Osteoblast (primary cell): Measurements from ENCODE around the gene ECPAS. TPM values are rescaled to one million over a fixed set of nuclear protein-coding genes. Genes with fewer than 3 reads are reported as not detected.
"Not testable (repeated sequence)": the region's sequence is repeated elsewhere in the genome, so short reads cannot be mapped to it uniquely, and the experiment has no call there.

Experiments used
- DNase-seq: peaks from one replicate; pipeline ENCODE4 v3.0.0; 2011; ENCODE audit warnings: low spot score, mixed read lengths; ENCODE audit not compliant: insufficient read length; ENCODE audit errors: missing footprints
- H2AFZ ChIP-seq: 2 replicates; pipeline ENCODE4 v1.6.0; 2011; ENCODE audit warnings: mild to moderate bottlenecking, low read length
- H3K27ac ChIP-seq: 2 replicates; pipeline ENCODE4 v1.5.1; 2011; ENCODE audit warnings: mild to moderate bottlenecking, low read depth, low read length, moderate library complexity
- H3K27me3 ChIP-seq: 2 replicates; pipeline ENCODE4 v1.6.0; 2012; ENCODE audit warnings: mild to moderate bottlenecking, control low read depth, inconsistent platforms, low read length, moderate library complexity; ENCODE audit not compliant: insufficient read depth
- H3K36me3 ChIP-seq: 2 replicates; pipeline ENCODE4 v1.5.1; 2011; ENCODE audit warnings: mild to moderate bottlenecking, low read length, control low read depth, moderate library complexity; ENCODE audit not compliant: insufficient read depth
- H3K4me1 ChIP-seq: 2 replicates; pipeline ENCODE4 v1.5.1; 2011; ENCODE audit warnings: mild to moderate bottlenecking, low read length, control low read depth, moderate library complexity; ENCODE audit not compliant: insufficient read depth
- H3K4me2 ChIP-seq: 2 replicates; pipeline ENCODE4 v1.6.0; 2011; ENCODE audit warnings: mild to moderate bottlenecking, low read length; ENCODE audit not compliant: insufficient read depth
- H3K4me3 ChIP-seq: fragments of 200-600 bp; sonication (generic); 3 replicates; pipeline ENCODE4 v1.5.1; 2012; ENCODE audit warnings: mild to moderate bottlenecking, low read length, inconsistent platforms; ENCODE audit not compliant: insufficient read depth
- H3K79me2 ChIP-seq: 2 replicates; pipeline ENCODE4 v1.6.0; 2012; ENCODE audit warnings: mild to moderate bottlenecking, low read length, control low read depth, inconsistent platforms; ENCODE audit not compliant: insufficient read depth
- H3K9me3 ChIP-seq: 2 replicates; pipeline ENCODE4 v1.5.1; 2011; ENCODE audit warnings: low read depth, low read length, control low read depth
- H4K20me1 ChIP-seq: 2 replicates; pipeline ENCODE4 v1.6.0; 2012; ENCODE audit warnings: mild to moderate bottlenecking, low read length, control low read depth; ENCODE audit not compliant: insufficient read depth
- total RNA-seq: library from RNA; depleted of rRNA; stranded (reverse); fragments of >200 nt; gene quantifications from 2 replicates; pipeline ENCODE4 v1.2.3, GENCODE V29; 2012
- TF ChIP-seq, protein P1 (sequence below): IDR thresholded peaks from 2 replicates; pipeline ENCODE4 v1.5.1; 2011; ENCODE audit warnings: mild to moderate bottlenecking, low read depth, low read length, moderate library complexity; ENCODE audit errors: extremely low read depth

Gene ECPAS
- total RNA-seq, 1 donor: 117 TPM

DNA sequence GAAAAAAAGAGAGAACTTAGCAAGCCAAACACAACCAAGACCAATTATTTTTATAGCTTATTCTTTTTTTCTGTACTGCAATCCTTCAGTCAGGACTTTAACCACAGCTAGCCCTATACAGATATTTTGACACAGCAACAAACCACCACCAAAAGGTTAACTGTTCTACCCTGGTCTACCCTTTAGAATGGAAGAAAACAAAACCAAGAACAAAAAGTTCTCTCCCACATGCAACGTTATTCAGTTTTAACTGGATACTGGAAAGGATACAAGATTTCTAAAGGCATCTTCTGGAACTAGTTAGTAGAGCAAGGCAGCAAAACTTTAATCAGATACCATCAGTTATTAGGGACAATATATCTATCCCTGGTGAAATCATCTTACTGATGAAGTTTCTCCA, 32.6 kb downstream of the ECPAS start:
- Histone ChIP-seq H3K4me3 (no peak overlapping the region), H4K20me1 (peaks cover 41% of the 10 kb centered on the region), H3K4me1 (no peaks in the 10 kb centered on the region), H3K36me3 (peaks cover 5% of the 10 kb centered on the region), H3K27me3 (no peaks in the 10 kb centered on the region), H3K27ac (no peak overlapping the region), H3K79me2 (peaks cover 78% of the 10 kb centered on the region), H3K4me2 (no peak overlapping the region), H2AFZ (no peak overlapping the region), H3K9me3 (no peaks in the 10 kb centered on the region)
- TF ChIP-seq, protein P1, sequence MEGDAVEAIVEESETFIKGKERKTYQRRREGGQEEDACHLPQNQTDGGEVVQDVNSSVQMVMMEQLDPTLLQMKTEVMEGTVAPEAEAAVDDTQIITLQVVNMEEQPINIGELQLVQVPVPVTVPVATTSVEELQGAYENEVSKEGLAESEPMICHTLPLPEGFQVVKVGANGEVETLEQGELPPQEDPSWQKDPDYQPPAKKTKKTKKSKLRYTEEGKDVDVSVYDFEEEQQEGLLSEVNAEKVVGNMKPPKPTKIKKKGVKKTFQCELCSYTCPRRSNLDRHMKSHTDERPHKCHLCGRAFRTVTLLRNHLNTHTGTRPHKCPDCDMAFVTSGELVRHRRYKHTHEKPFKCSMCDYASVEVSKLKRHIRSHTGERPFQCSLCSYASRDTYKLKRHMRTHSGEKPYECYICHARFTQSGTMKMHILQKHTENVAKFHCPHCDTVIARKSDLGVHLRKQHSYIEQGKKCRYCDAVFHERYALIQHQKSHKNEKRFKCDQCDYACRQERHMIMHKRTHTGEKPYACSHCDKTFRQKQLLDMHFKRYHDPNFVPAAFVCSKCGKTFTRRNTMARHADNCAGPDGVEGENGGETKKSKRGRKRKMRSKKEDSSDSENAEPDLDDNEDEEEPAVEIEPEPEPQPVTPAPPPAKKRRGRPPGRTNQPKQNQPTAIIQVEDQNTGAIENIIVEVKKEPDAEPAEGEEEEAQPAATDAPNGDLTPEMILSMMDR: no peak
- DNase-seq: no peak

DNA sequence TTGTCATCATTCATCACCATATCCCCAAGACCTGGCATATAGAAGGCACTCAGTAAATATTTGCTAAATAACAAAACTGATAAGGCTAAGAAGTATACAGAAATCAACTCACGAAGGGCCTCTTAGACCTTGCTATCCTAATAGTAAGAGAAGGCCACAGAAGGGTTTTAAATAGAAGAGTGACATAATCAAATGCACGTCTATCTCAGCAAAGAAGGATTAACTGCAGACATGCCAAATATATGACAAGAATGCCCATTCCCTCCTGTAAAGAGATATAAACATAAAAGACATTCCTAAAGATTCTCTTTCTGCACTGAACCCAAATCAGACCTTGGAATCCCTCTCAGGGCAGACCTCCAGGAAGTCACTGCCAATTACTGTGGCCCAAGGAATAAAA, 34.1 kb downstream of the ECPAS start:
- Histone ChIP-seq H3K4me1 (no peaks in the 10 kb centered on the region), H3K27ac (no peak overlapping the region), H3K27me3 (no peaks in the 10 kb centered on the region), H3K9me3 (no peaks in the 10 kb centered on the region), H2AFZ (no peak overlapping the region), H4K20me1 (peaks cover 27% of the 10 kb centered on the region), H3K4me2 (no peak overlapping the region), H3K79me2 (peaks cover 68% of the 10 kb centered on the region), H3K36me3 (peaks cover 5% of the 10 kb centered on the region), H3K4me3 (no peak overlapping the region)
- DNase-seq: no peak
- TF ChIP-seq, protein P1: no peak

- no peak for DNase-seq
- peaks cover 5% of the 10 kb centered on the region for H3K36me3 ChIP-seq
- H3K4me2 ChIP-seq: no peak overlapping the region
- no peaks in the 10 kb centered on the region for H3K4me1 ChIP-seq
- no peak overlapping the region for H2AFZ ChIP-seq
- no peaks in the 10 kb centered on the region for H3K27me3 ChIP-seq
- H3K4me3 ChIP-seq: no peak overlapping the region
- H4K20me1 ChIP-seq: peaks cover 26% of the 10 kb centered on the region
- TF ChIP-seq, protein P1: no peak
- no peak overlapping the region for H3K27ac ChIP-seq
- peaks cover 64% of the 10 kb centered on the region for H3K79me2 ChIP-seq
- H3K9me3 ChIP-seq: no peaks in the 10 kb centered on the region
Observed at GRCh38 chr9:111449705-111450104, 34.5 kb downstream of the ECPAS start.

- not testable (repeated sequence) for H4K20me1 ChIP-seq, H2AFZ ChIP-seq, DNase-seq, H3K4me2 ChIP-seq, H3K27me3 ChIP-seq, H3K4me3 ChIP-seq, H3K9me3 ChIP-seq, H3K27ac ChIP-seq, H3K4me1 ChIP-seq
- H3K79me2 ChIP-seq: peaks cover 33% of the 10 kb centered on the region
- H3K36me3 ChIP-seq: peaks cover 36% of the 10 kb centered on the region
Observed at GRCh38 chr9:111445799-111446198, 38.4 kb downstream of the ECPAS start.
